GM18511 (cell line): ENCODE results near the gene ZKSCAN5.
"Not testable (repeated sequence)": the region's sequence is repeated elsewhere in the genome, so short reads cannot be mapped to it uniquely, and the experiment has no call there.

Experiments
- ATAC-seq: cut with Tn5 transposase; IDR thresholded peaks from one replicate; pipeline ENCODE4 v1.9.1; 2021; ENCODE audit warnings: mild to moderate bottlenecking, moderate library complexity; ENCODE audit not compliant: unreplicated experiment

ZKSCAN5 gene

GRCh38 chr7:99580778-99581332 lies 76.4 kb downstream of the ZKSCAN5 start:
- ATAC-seq, result not testable (repeated sequence)
